ENCODE data around the gene RYR2. TPM values are rescaled to one million over a fixed set of nuclear protein-coding genes. Genes with fewer than 3 reads are reported as not detected.

Gene RYR2
- total RNA-seq, 6 donors from 2014 or later, result 1.8 to 23.0 (median 3.7) TPM

GRCh38 chr1:237748171-237748960 is 706.4 kb downstream of the RYR2 start:
- Histone ChIP-seq H3K4me3 (no peak overlapping the region), H3K4me1 (no peaks in the 10 kb centered on the region), H3K9me3 (no peaks in the 10 kb centered on the region), H3K36me3 (no peaks in the 10 kb centered on the region), H3K27me3 (no peaks in the 10 kb centered on the region), H3K27ac (no peak overlapping the region)
- WGBS, 2 donors, result 43% methylated on average over 2 of the region's 2 CpGs
- ATAC-seq (ENCODE audit: low FRiP score in 2 of 2) (no peak), DNase-seq (no peak)
- TF ChIP-seq EP300 (IDR thresholded peaks at IDR 0.05) (no peak), POLR2AphosphoS5 (IDR thresholded peaks at IDR 0.05) (no peak), POLR2A (IDR thresholded peaks at IDR 0.05) (no peak), CTCF (IDR thresholded peaks at IDR 0.05) (no peak)

- Histone ChIP-seq H3K27me3 (no peaks in the 10 kb centered on the region), H3K4me3 (no peak overlapping the region), H3K27ac (no peak overlapping the region), H3K4me1 (no peaks in the 10 kb centered on the region), H3K9me3 (no peaks in the 10 kb centered on the region), H3K36me3 (no peaks in the 10 kb centered on the region)
- 79 to 88% methylated on average over 1 of the region's 1 CpG for WGBS, 2 donors
- DNase-seq, result no peak
- no peak for ATAC-seq (ENCODE audit: low FRiP score in 2 of 2)
- TF ChIP-seq POLR2AphosphoS5 (IDR thresholded peaks at IDR 0.05), result no peak
- no peak for TF ChIP-seq CTCF (IDR thresholded peaks at IDR 0.05)
- no peak for TF ChIP-seq POLR2A (IDR thresholded peaks at IDR 0.05)
- TF ChIP-seq EP300 (IDR thresholded peaks at IDR 0.05), result no peak
Measured at GRCh38 chr1:237749122-237749521, 707.1 kb downstream of the RYR2 start.

GRCh38 chr1:237751090-237751489 is 709.1 kb downstream of the RYR2 start:
- H3K4me1 ChIP-seq, result no peaks in the 10 kb centered on the region
- H3K36me3 ChIP-seq, result no peaks in the 10 kb centered on the region
- H3K27ac ChIP-seq, result no peak overlapping the region
- DNase-seq (no peak), ATAC-seq (ENCODE audit: low FRiP score in 2 of 2) (no peak)
- TF ChIP-seq POLR2A (IDR thresholded peaks at IDR 0.05) (no peak), EP300 (IDR thresholded peaks at IDR 0.05) (no peak), CTCF (IDR thresholded peaks at IDR 0.05) (no peak), POLR2AphosphoS5 (IDR thresholded peaks at IDR 0.05) (no peak)
- 79 to 81% methylated on average over 2 of the region's 2 CpGs for WGBS, 2 donors
- no peaks in the 10 kb centered on the region for H3K9me3 ChIP-seq
- no peak overlapping the region for H3K4me3 ChIP-seq
- H3K27me3 ChIP-seq, result no peaks in the 10 kb centered on the region

- Histone ChIP-seq H3K27ac (no peak overlapping the region), H3K4me1 (no peaks in the 10 kb centered on the region), H3K27me3 (no peaks in the 10 kb centered on the region), H3K9me3 (no peaks in the 10 kb centered on the region), H3K36me3 (no peaks in the 10 kb centered on the region), H3K4me3 (no peak overlapping the region)
- DNase-seq, result no peak
- 83 to 85% methylated on average over 3 of the region's 3 CpGs for WGBS, 2 donors
- TF ChIP-seq POLR2A (IDR thresholded peaks at IDR 0.05) (no peak), POLR2AphosphoS5 (IDR thresholded peaks at IDR 0.05) (no peak), CTCF (IDR thresholded peaks at IDR 0.05) (no peak), EP300 (IDR thresholded peaks at IDR 0.05) (no peak)
- ATAC-seq (ENCODE audit: low FRiP score in 2 of 2), result no peak
Measured at GRCh38 chr1:237754627-237755026, 712.6 kb downstream of the RYR2 start.
